ENCODE results near the gene RDH8. TPM values are rescaled to one million over a fixed set of nuclear protein-coding genes. Genes with fewer than 3 reads are reported as not detected.

Gene RDH8
- total and polyA plus RNA-seq, 2 of the 4 experiments (the other 2 are of a cell fraction) = 0.18 TPM; not detected in 1

DNA sequence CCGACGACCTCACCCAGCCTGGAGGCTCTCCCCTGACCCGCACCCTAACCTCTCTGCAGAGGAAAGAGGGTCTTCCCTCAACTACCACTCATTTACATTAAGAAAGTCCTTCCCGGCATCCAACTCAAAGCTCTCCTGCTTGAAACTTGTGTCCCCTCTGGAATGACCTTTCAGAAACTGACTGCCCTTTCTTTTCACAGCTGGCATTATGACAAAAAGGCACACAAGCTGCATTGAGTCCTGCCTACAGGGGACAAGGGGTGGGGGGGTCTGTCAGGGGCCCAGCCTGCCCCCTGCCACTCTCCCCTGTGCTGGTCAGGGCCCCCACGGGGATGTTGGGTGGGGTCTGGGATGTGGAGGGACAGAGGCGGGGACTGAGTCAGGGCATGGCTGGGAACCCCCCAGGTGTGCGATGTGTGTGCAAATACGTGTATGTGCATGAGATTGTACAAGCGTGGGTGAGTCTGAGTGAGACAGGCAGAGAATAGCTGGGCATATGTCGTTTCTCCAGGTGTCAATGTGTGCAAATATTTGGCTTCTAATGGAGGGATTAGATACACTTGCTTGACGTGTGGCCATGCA is 5.0 kb upstream of the RDH8 start:
- peaks cover 14% of the 10 kb centered on the region for H4K20me1 ChIP-seq (ENCODE audit: insufficient read depth, low read length)
- H3K9me1 ChIP-seq (ENCODE audit: insufficient read depth, low read length) = peaks cover 22% of the 10 kb centered on the region
- peaks cover 4% of the 10 kb centered on the region for H3K36me3 ChIP-seq (ENCODE audit: control insufficient read depth, insufficient read depth, low read length)
- peak overlapping the region; percentile 43 for H3K14ac ChIP-seq (replicated peaks; ENCODE audit: low read depth, low read length)
- H3K4me1 ChIP-seq (ENCODE audit: control insufficient read depth, insufficient read depth, low read length) = peaks cover 15% of the 10 kb centered on the region
- no peak for DNase-seq
- peak overlapping the region; percentile 68 for H2BK20ac ChIP-seq (ENCODE audit: low read depth, low read length)
- H2AFZ ChIP-seq (replicated peaks; ENCODE audit: low read length, poor library complexity) = peak overlapping the region; percentile 35
- H2BK120ac ChIP-seq (ENCODE audit: low read depth, low read length) = peak overlapping the region; percentile 89
- no peak overlapping the region for H2BK5ac ChIP-seq (ENCODE audit: low read depth, low read length, poor library complexity, severe bottlenecking)
- ChIA-PET CTCF (interaction anchor here (0.5 to 1.5 kb wide), 3 partner anchors 8 to 367 kb away, joined by 3 to 4 read pairs (median 4); no protein-coding TSS in a partner anchor), POLR2A (ENCODE audit: unreplicated experiment) (no interaction called here)
- 44% methylated on average over 8 of the region's 11 CpGs; no CpG with 5 or more reads in 1 of the 2 experiments for whole genome bisulfite sequencing, 2 experiments (ENCODE audit: extremely low coverage in 2 of 2, insufficient read length in 1 of 2)
- H3K56ac ChIP-seq (ENCODE audit: extremely low read depth, insufficient read depth, low read length) = 0 out of 2 replicates have a peak overlapping the region, but pooled peaks have one; percentile 2
- no peak overlapping the region for H3K4me3 ChIP-seq (ENCODE audit: insufficient read depth, low read depth, low read length)
- no peak overlapping the region for H4K5ac ChIP-seq (ENCODE audit: low read depth, low read length)
- peaks cover 2 to 9% of the 10 kb centered on the region in 2 experiments; a peak in 3 of 4 replicates for H3K79me1 ChIP-seq (ENCODE audit: low read depth in 1 of 2, low read length in 2 of 2)
- dilution Hi-C loops (cut with HindIII; ENCODE audit: low sequenced_read_pairs, unreplicated experiment) = no loop called here
- H3K9ac ChIP-seq (ENCODE audit: low read depth, low read length) = no peak overlapping the region
- H3K18ac ChIP-seq (ENCODE audit: low read depth, low read length) = no peak overlapping the region
- peak overlapping the region; percentile 59; the same call in 2 of the 3 replicates for H2BK15ac ChIP-seq (ENCODE audit: low read depth, low read length)
- no peaks in the 10 kb centered on the region for H3K9me3 ChIP-seq (ENCODE audit: control insufficient read depth, insufficient read depth, low read length)
- H3K27ac ChIP-seq (ENCODE audit: insufficient read depth, low read length) = peak overlapping the region; percentile 15; the same call in 1 of the 2 replicates
- no peak overlapping the region; the same call in 1 of the 2 replicates for H3K4me2 ChIP-seq (ENCODE audit: low read depth, low read length)
- no TSS peak for BruUV-seq (replicated peaks)
- H3K4ac ChIP-seq (ENCODE audit: low read depth, low read length) = peak overlapping the region; percentile 68
- H3K27me3 ChIP-seq (ENCODE audit: control insufficient read depth, insufficient read depth, low read length) = no peaks in the 10 kb centered on the region
- peak overlapping the region; percentile 48 for H2AK9ac ChIP-seq (replicated peaks; ENCODE audit: low read depth, low read length, poor library complexity)
- TF ChIP-seq, protein P1, sequence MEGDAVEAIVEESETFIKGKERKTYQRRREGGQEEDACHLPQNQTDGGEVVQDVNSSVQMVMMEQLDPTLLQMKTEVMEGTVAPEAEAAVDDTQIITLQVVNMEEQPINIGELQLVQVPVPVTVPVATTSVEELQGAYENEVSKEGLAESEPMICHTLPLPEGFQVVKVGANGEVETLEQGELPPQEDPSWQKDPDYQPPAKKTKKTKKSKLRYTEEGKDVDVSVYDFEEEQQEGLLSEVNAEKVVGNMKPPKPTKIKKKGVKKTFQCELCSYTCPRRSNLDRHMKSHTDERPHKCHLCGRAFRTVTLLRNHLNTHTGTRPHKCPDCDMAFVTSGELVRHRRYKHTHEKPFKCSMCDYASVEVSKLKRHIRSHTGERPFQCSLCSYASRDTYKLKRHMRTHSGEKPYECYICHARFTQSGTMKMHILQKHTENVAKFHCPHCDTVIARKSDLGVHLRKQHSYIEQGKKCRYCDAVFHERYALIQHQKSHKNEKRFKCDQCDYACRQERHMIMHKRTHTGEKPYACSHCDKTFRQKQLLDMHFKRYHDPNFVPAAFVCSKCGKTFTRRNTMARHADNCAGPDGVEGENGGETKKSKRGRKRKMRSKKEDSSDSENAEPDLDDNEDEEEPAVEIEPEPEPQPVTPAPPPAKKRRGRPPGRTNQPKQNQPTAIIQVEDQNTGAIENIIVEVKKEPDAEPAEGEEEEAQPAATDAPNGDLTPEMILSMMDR (conservative IDR thresholded peaks at IDR 0.05; ENCODE audit: low read depth, low read length) = no peak
- TF ChIP-seq FOS (IDR thresholded peaks at IDR 0.05; ENCODE audit: low read depth, low read length) (no peak), MXI1 (IDR thresholded peaks at IDR 0.05; ENCODE audit: borderline replicate concordance, low read depth, low read length) (no peak), POLR2A (IDR thresholded peaks at IDR 0.05; ENCODE audit: low read depth, low read length) (no peak; the same call in 1 of the 2 replicates)
- TF ChIP-seq, protein P2, sequence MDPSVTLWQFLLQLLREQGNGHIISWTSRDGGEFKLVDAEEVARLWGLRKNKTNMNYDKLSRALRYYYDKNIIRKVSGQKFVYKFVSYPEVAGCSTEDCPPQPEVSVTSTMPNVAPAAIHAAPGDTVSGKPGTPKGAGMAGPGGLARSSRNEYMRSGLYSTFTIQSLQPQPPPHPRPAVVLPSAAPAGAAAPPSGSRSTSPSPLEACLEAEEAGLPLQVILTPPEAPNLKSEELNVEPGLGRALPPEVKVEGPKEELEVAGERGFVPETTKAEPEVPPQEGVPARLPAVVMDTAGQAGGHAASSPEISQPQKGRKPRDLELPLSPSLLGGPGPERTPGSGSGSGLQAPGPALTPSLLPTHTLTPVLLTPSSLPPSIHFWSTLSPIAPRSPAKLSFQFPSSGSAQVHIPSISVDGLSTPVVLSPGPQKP (IDR thresholded peaks at IDR 0.05; ENCODE audit: borderline replicate concordance, low read depth, low read length) = no peak
- no peak for ATAC-seq (ENCODE audit: low read depth)
- H4K8ac ChIP-seq (ENCODE audit: low read depth in 2 of 2, low read length in 2 of 2) = peak overlapping the region in 1 of 2 experiments; percentile 61; a peak in 1 of 4 replicates
- H3K23ac ChIP-seq (ENCODE audit: low read depth, low read length) = 0 out of 2 replicates have a peak overlapping the region, but pooled peaks have one; percentile 48
- peak overlapping the region; percentile 2 for H4K91ac ChIP-seq (ENCODE audit: insufficient read depth, low read depth, low read length)
- peak overlapping the region; percentile 76 for H2AK5ac ChIP-seq (ENCODE audit: low read depth, low read length)
- intact Hi-C loops (cut with micrococcal nuclease) = no loop called here
- in situ Hi-C loops (cut with MboI; ENCODE audit: low sequenced_read_pairs) = no loop called here
